ENCODE data around the gene RAPGEF5. TPM values are rescaled to one million over a fixed set of nuclear protein-coding genes. Genes with fewer than 3 reads are reported as not detected.
"Not testable (repeated sequence)": the region's sequence is repeated elsewhere in the genome, so short reads cannot be mapped to it uniquely, and the experiment has no call there.

RAPGEF5 gene
- total and polyA plus RNA-seq, 10 donors, result 10.2 to 335 (median 184) TPM

DNA sequence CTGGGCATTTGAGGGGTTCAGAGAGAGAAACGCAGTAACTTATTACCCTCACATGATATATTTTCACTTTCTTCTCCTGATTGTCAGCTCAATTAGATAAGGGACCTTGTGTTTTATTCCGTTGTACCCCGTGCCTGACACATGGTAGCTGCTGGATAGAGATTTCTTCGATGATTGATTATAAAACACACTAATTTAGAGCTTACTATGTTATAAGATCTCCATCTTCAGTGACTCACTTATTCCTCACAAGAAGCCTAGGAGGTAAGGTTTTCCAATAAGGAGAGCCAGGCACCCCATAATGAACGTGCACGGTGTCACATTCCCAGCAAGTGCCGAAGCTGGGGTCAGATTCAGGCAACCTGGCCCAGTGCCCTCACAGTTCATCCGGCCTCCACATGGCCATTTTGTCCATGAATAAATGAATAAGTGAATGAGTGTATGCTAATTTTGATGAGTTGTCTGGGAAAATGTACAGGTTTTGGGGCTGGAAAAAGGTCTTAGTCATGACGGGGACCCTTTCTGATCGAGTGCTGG is 273.2 kb downstream of the RAPGEF5 start:
- no peak for TF ChIP-seq POLR2A (IDR thresholded peaks at IDR 0.05)
- TF ChIP-seq POLR2AphosphoS5 (IDR thresholded peaks at IDR 0.05), result no peak
- TF ChIP-seq CTCF (IDR thresholded peaks at IDR 0.05 in 8 of 11, conservative IDR thresholded peaks at IDR 0.05 in 3 of 11), result no peak
- H3K4me1 ChIP-seq, result peaks cover 0 to 27% (median 12%) of the 10 kb centered on the region in 6 donors
- peak overlapping the region; percentile 73 to 92 (median 85) for H3K27ac ChIP-seq
- peak overlapping the region; percentile 42 to 79 (median 61) for H3K4me3 ChIP-seq
- DNase-seq, result no peak
- WGBS, 5 donors, result 48 to 54% (median 53%) methylated on average over 10 of the region's 10 CpGs
- peaks cover 0 to 5% (median 0%) of the 10 kb centered on the region in 8 donors for H3K9me3 ChIP-seq
- peaks cover 0 to 22% (median 0%) of the 10 kb centered on the region in 7 donors for H3K27me3 ChIP-seq (replicated peaks in 1 of 7)
- intact Hi-C loops (cut with DNase I; ENCODE audit: low total_unique reads), result no loop called here
- no peaks in the 10 kb centered on the region for H3K36me3 ChIP-seq

- H3K4me1 ChIP-seq, result peaks cover 0 to 21% (median 12%) of the 10 kb centered on the region in 6 donors
- peaks cover 0 to 22% (median 0%) of the 10 kb centered on the region in 7 donors for H3K27me3 ChIP-seq (replicated peaks in 1 of 7)
- peaks cover 0 to 6% (median 0%) of the 10 kb centered on the region in 8 donors for H3K9me3 ChIP-seq
- H3K27ac ChIP-seq, result peak overlapping the region; percentile 73 to 92 (median 85)
- 0 to 1% (median 0%) methylated on average over 37 to 55 of the region's 55 CpGs for WGBS, 5 donors
- intact Hi-C loops (cut with DNase I; ENCODE audit: low total_unique reads), result no loop called here
- peak overlapping the region; percentile 42 to 79 (median 61) for H3K4me3 ChIP-seq
- peak; percentile 97 for DNase-seq
- TF ChIP-seq POLR2AphosphoS5 (IDR thresholded peaks at IDR 0.05) (peak in 2 of 3 donors; percentile 60 to 77), CTCF (IDR thresholded peaks at IDR 0.05 in 8 of 11, conservative IDR thresholded peaks at IDR 0.05 in 3 of 11) (peak; percentile 90 to 99 (median 96)), POLR2A (IDR thresholded peaks at IDR 0.05) (no peak)
- no peaks in the 10 kb centered on the region for H3K36me3 ChIP-seq
These were observed 273.9 kb downstream of the RAPGEF5 start for GRCh38 chr7:22082886-22083703.

GRCh38 chr7:22082553-22082885 is 274.4 kb downstream of the RAPGEF5 start:
- intact Hi-C loops (cut with DNase I; ENCODE audit: low total_unique reads), result no loop called here
- Histone ChIP-seq H3K4me1 (peaks cover 0 to 21% (median 12%) of the 10 kb centered on the region in 6 donors), H3K27me3 (replicated peaks in 1 of 7) (peaks cover 0 to 26% (median 0%) of the 10 kb centered on the region in 7 donors), H3K4me3 (peak overlapping the region; percentile 42 to 79 (median 61)), H3K27ac (peak overlapping the region; percentile 73 to 92 (median 85)), H3K9me3 (peaks cover 0 to 6% (median 0%) of the 10 kb centered on the region in 8 donors), H3K36me3 (no peaks in the 10 kb centered on the region)
- 5 to 7% (median 6%) methylated on average over 9 to 10 of the region's 10 CpGs for WGBS, 5 donors
- no peak for DNase-seq
- TF ChIP-seq CTCF (IDR thresholded peaks at IDR 0.05 in 8 of 11, conservative IDR thresholded peaks at IDR 0.05 in 3 of 11) (no peak), POLR2A (IDR thresholded peaks at IDR 0.05) (no peak), POLR2AphosphoS5 (IDR thresholded peaks at IDR 0.05) (no peak)

DNA sequence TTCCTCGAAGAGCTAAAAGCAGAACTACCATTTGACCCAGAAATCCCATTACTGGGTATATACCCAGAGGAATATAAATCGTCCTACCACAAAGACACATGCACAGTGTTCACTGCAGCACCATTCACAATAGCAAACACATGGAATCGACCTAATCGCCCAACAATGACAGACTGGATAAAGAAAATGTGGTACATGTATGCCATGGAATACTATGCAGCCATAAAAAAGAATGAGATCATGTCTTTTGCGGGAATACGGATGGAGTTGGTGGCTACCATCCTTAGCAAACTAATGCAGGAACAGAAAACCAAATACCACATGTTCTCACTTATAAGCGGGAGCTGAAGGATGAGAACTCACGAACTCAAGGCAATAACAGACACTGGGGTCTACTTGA is 276.7 kb downstream of the RAPGEF5 start:
- H3K27me3 ChIP-seq (replicated peaks in 1 of 7), result peaks cover 0 to 43% (median 0%) of the 10 kb centered on the region in 7 donors
- intact Hi-C loops (cut with DNase I; ENCODE audit: low total_unique reads); DNase-seq; H3K27ac ChIP-seq; H3K4me3 ChIP-seq; H3K36me3 ChIP-seq; H3K9me3 ChIP-seq: not testable (repeated sequence)
- H3K4me1 ChIP-seq, result peaks cover 0 to 21% (median 12%) of the 10 kb centered on the region in 6 donors
- 72 to 95% (median 89%) methylated on average over 8 of the region's 8 CpGs for WGBS, 5 donors

DNA sequence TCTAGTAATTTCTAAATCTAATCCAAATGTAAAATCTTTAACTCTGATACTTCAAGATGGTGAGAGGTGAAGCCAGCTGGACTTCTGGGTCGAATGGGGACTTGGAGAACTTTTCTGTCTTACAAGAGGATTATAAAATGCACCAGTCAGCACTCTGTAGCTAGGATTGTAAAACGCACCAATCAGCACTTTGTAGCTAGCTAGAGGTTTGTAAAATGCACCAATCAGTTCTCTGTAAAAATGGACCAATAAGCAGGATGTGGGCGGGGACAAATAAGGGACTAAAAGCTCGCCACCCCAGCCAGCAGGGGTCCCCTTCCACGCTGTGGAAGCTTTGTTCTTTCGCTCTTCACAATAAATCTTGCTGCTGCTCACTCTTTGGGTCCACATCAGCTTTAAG is 278.1 kb downstream of the RAPGEF5 start:
- peaks cover 0 to 18% (median 12%) of the 10 kb centered on the region in 6 donors for H3K4me1 ChIP-seq
- H3K4me3 ChIP-seq; H3K27ac ChIP-seq; DNase-seq; intact Hi-C loops (cut with DNase I; ENCODE audit: low total_unique reads); H3K36me3 ChIP-seq; H3K9me3 ChIP-seq: not testable (repeated sequence)
- 79 to 92% (median 84%) methylated on average over 6 of the region's 6 CpGs for WGBS, 5 donors
- peaks cover 0 to 43% (median 0%) of the 10 kb centered on the region in 7 donors for H3K27me3 ChIP-seq (replicated peaks in 1 of 7)
